GM19467 (cell line): ENCODE data around the gene CTBP1.
A peak's percentile ranks its signal among the peaks of the same experiment; 100 is the strongest.

Source experiments
- ATAC-seq: cut with Tn5 transposase; IDR thresholded peaks from one replicate; pipeline ENCODE4 v1.9.1; 2021; ENCODE audit warnings: mild to moderate bottlenecking, moderate library complexity; ENCODE audit not compliant: unreplicated experiment

The CTBP1 gene

DNA sequence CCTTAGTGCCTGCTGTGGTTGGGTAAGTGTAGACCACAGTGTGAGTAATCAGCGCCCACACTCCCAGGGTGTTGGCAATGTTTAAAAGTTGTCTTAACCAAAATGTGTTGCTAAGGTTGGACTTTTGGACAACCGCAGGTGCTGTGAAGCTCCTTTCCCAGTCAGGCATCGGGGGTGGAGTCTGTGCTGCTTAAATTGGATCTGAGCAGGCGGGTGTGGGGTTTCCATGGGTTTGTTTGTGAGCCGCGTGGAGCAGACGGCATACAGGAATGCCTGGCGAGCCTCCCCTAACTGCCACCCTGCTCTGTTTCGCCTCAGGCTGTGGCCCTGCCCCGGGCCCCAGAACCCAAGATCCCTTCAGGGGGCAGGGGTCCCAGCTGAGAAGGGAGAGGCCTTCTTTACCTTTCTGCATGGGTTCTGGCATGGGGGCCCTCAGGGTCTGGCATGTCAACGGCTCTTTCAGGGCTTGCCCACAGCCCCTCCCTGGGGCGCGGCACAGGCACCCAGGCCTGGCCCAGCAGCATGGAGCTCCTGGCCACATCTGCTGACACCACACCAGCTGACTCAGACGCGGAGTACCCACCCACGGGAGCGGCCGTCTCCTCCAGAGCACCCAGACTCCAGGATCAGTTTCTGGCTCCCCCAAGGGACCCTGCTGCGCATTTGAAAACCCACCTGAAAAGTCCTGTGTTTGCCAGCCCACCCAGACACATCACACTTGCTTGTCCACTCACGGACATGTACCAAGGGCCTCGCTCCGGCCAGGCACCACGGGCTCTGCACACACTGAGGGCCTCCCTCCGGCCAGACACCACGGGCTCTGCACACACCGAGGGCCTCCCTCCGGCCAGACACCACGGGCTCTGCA is 71.4 kb downstream of the CTBP1 start:
- ATAC-seq, result no peak

DNA sequence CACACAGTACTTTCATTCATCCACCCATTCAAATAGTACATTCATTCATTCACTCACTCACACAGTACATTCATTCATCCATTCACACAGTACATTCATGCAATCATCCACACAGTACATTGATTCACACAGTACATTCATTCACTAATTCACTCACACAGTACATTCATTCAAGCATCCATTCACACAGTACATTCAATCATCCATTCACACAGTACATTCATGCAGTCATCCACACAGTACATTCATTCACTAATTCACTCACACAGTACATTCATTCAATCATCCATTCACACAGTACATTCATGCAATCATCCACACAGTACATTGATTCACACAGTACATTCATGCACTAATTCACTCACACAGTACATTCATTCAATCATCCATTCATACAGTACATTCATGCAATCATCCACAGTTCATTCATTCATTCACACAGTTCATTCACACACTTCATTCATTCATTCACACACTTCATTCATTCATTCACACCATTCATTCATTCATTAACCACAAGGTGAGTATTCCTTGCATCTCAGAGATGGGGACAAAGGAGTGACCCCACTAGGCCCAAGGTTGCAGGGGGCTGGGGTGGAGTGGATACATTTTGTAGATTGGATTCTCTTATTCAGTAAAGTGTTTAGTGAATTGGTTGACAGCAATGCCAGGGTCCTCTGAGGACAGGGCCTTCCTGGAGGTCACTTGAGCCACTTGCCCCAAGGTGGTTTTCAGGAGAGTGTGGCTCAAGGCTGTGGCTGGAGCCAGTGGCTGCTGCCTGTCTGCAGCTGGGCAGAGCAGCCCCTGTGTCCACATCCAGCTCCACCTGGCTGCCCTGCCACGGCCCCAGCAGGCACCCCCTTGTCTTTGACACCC is 72.3 kb downstream of the CTBP1 start:
- no peak for ATAC-seq

DNA sequence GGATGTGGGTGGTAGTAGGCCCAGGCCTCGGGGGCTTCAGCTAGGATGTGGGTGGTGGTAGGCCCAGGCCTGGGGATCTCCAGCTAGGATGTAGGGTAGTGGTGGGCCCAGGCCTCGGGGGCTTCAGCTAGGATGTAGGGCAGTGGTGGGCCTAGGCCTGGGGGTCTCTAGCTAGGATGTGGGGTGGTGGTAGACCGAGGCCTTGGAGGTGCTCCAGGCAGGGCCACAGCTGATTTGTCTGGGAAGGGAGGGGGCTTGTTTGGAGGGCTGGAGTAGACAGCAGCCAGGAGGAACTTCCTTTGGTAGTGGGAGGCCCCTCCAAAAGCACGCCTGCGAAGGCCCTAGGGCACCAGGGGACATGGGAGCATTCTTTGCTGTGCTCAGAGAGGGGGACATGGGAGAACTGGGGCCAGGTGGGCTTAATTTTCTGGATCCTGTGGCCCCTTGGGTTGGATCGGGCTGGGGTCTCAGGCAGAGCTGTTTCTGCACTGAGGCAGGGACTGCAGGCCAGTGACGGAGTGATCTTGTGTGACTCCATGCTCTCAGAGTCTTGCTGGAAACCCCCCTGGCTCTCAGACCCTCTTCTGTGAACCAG is 73.2 kb downstream of the CTBP1 start:
- no peak for ATAC-seq

DNA sequence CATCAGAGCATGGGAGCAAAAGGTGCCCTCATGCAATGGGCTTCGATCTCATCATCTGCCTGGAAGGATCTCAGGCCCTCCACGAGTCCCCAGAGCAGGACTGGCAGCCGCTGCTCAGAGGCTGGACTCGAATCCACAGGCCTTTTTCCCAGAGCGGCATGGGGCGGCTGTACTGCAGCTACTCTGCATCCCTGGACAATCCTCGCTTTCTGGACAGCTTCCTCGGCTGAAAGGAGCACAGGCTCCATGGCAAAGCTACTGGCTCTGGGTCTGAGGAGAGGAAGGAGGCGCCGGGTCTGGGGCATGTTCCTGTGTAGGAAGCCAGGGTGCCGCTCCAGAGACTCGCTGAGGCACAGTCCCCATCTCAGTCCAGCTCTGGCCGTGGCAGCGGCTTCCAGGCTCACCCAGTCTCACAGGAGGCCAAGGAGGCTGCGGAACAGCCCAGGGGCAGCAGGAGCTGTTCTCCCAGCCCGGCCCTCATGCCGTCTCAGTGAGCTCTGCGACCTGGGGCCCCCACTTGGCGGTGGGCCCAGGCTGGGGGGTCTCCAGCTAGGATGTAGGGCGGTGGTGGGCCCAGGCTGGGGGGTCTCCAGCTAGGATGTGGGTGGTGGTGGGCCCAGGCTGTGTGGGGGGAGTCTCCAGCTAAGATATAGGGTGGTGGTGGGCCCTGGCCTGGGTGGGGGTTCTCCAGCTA is 73.8 kb downstream of the CTBP1 start:
- no peak for ATAC-seq

DNA sequence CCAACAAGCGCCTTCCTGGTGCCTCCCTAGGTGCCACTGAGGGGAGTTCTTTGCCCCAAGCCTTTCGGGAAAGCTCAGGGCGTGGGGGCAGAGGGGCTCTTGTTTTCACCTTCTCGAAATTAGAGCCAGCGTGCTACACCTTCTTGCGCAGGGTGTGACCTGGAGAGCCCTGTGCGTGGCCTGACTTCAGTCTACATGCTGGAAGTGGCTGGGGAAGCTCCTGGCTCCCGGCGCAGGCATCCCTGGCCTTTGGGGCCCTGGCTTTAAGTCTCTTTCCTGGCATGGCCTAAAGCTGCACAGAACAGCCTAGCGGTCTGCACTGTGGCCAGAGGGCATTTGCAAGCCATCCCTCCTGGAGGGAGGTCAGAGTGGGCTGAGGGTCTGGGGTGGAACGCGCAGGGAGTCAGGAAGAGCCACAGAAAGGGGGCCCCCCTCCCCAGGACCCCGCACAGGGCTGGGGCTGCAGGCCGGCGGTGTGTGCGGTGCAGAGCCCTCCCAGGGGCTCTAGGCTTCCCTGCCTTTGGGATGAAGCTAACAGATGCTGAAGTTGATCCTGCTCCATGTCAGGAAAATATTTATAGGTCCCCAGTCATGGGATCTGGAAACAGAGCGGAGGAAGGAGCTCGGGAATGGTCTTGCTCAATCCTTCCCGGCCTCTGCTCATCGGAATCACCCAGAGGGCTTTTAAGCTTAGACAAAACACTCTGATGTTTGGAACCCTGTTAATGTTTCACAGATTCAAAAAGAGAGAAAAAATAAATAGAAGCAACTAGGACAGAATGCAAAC is 75.8 kb downstream of the CTBP1 start:
- ATAC-seq, result no peak

DNA sequence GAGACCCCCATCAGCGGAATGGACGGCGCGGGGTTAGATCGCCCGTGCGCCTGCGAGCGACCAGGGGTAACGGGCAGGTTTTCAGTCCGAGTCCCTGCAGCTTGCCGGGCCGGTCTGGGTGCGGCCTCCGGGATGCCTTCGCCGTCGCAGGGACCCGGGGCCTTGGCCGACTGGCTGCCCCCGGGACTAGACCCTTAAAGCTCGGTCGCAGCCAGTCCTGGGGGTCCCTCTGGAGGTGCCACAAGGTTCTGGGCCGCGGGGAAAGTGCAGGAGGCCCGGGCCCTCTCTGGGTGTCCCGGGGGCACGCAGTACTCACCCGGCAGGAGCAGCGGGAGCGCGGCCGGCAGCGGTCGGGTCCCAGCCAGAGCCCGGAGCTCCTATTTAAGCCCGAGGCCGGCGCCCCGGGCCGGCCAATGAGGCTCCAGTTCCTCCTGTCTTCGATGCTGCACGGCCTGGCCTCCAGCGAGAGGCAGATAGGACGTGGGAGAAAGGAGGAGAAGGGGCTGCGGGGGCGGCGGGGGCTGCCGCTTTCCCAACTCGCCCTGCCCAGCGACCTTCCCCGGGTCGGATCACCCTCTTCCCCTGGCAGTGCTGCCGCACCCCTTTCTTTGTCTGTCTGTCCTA is 76.6 kb downstream of the CTBP1 start, which contains the start of gene SPON2:
Gene SPON2, minus strand, starts transcription at position 356 of the 624 bp plus-strand sequence.
- ATAC-seq, result no peak

DNA sequence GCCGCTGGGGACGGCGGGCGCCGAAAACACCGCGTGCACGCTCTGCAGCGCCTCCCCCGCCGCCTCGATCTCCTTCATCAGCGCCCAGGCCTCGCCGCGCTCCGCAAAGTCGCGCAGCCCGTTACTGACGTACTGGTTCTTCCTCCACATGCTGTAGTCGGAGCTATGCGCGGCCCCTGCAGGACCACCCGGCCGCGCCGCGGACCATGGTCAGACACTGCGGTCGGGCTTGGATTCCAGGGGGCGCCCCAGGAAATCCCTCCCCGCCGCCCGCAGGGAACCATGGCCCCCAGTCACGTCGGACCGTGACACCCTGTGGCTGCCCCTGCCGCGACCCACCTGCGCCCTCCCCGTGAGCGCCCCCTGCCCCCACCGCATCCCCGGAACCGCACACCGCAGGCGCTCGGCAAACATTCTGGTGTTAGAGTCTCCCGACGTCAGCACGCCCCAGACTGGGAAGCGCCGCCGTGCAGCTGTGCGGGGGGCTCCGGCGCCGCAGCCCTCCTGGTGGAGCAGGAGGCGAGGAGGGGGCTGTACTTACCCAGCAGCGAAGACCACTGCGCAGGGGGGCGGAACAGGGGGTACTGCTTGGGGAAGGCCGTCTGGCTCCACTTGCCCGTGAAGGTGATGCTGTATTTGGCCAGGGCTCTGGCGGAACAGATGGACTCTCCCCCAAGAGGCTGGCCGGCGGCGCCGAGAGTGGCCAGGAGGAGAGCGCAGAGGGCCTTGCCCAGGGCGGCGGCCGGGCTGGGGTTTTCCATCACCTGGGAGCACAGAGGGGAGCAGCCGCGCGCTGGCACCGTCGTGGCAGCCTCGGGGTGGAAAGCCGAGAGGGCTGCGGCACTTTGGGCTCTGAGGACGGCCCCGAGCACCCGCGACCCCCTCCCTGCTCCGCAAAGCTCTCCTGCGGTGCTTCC is 77.4 kb downstream of the CTBP1 start:
- ATAC-seq, result no peak

DNA sequence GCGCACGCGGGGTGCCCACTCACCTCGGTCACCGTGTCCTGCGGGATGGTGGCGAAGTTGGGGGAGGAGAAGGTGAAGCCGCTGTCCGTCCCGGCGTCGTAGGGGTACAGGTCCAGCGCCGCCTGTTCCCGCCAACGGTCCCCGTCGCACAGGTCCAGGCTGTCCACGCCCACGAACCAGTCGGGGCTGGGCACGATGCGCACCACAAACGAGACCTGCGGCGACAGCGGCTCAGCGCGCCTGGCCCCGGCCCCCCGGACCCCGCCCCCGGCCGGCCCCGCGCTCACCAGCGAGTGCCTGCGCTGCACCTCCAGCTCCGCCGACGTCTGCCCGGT is 78.0 kb downstream of the CTBP1 start:
- no peak for ATAC-seq

DNA sequence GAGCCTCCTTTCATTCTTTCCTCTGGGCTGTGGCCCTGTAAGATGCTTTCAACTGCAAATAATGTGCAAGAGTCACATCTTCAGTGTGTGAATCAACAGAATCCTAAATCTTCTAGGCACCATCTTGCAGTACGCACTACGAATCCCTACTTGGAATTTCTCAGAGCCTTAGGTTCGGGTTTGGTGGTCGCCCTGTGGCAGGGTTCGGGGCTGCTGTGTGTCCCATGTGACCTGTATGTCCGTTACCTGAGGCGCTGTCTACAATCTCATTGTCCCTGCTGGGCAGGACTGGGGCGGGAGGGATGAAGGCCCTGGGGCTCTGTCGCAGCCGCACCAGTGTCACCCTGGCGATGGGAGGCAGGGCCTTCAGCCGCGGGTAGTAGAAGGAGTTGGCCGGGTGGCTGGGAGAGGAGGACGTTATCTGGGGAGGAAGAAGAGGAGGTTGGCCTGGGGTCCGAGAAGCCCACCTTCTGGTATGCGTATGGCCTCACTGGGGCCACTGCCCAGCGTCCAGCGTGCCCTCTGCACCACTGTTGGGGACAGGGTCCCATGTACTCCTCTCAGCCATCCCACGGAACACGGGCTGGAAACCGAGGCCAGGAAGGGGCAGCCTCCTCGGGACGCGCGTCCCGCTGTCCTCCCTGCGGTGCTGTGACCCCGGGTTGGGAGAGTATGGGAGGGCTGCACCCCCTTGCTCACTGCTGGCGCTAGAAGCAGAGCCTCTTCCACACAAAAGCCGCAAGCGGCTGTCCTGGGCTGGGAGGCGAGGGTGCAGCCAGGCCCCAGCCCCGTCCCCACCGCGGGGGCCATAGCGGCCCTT is 78.6 kb downstream of the CTBP1 start:
- ATAC-seq, result no peak

DNA sequence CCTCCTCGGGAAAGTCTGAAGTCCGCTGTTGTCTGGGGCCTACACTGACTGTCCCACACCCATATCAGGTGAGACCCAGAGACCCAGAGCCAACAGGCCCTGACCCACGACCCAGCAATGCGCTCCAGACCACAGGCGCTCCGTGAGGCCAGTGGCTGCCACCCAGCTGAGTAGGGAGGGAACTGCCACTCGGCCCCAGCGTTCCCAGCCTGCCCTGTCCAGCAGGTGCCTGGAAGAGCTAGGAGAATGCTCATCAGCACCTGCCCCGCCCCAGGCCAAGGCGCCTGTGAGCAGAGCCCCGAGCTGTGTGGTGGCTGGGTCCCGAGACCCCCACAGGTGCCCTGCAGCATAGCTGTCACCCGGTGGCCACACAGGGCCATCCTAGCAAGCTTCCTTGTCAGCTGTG is 79.2 kb downstream of the CTBP1 start:
- ATAC-seq, result no peak

DNA sequence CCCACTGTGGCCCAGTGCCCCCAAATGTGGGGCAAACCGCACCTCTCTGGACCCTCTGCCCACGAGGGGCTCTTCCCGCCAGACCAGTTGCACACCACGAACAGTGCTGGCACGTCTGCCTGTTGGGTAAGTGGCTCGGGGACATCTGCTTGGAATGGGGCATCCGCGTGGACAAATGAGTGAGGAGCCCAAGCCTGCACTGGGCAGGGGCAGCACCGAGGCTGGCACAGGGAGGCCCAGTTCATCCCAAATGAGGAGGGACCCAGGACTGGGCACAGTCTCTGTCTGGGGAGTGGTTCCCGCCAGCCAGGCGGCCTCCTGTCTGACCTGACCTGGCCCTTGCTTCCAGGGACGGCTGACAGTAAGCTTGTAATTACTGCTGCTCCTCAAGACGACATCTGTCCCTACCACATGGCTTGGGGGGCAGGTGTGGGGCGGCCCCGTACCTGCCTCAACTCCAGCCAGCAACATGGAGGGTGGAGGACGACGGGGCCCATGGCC is 79.7 kb downstream of the CTBP1 start:
- no peak for ATAC-seq

DNA sequence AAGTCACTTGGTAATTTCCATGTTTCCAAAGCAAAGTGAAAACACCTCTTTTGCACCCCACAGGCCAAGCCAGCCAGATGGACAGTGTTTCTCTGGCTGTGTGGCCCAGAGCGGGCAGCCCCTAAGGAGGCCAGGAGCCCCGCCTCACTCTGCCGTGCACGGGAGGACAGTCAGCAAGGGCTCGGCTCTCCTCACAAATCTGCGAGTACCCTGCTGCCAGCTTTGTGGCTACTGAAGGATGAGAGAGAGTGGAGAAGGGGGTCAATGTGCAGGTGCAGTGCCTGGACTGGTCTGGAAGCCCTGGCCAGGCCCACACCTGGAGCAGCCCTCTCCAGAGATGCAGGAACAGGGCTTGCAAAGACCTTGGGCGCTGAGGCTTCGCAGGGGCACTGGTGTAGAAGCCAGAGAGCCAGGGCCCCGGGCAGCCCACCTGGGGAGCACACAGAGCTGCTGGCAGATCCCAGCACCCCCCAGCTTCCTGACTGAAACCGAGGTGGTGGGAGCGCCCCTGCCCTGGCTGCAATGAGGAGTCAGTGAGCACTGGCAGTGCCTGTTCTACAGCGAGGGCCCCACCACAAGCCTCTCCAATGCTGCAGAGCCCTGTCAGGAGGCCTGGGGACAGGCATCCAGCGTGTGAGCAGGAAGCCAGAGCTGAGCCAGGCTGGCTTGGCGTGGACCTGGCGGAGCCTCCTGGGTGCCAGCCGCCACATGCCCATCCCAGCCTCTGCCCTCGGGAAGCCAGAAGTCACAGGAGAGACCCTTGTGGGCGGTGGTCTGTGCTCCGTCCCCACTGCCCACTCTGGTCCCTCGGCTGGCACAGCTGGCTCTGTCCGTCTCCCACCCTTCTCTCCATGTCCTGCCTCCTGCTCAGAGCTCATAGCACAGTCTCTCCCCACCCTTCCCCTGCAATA is 80.5 kb downstream of the CTBP1 start:
- no peak for ATAC-seq

DNA sequence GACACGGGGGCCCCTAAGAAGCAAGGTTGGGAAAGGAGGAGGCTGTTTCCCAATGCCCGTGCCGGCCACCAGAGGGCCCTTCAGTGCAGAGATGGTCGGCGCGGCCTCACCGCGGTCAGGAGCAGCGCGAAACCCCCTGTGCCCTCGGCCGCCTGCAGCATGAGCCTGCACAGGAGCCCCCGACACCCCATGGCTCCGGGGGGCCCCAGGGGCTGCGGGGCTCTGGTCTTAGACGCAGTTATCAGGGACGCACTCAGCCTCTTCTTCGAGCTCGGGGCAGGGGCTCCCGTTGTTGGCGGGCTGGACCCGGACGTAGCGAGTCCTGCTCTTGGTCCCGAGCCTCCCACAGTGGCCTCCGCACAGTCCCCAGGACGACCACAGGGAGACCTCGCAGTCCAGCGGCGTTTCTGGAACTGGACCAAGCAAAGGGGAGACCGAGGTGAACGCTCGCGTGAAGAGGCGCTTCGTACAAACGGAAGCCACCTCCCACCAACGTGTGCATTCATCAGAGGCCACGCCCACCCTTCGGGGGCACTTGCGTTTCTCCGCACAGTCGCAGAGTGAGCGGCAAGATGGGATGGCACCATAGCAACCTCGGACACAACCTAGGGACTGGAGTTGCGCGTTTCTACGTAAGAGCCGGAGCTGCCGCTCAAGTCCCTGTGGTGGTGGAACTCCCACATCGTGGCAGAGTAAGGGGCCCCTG is 81.5 kb downstream of the CTBP1 start:
- ATAC-seq, result peak; percentile 69

DNA sequence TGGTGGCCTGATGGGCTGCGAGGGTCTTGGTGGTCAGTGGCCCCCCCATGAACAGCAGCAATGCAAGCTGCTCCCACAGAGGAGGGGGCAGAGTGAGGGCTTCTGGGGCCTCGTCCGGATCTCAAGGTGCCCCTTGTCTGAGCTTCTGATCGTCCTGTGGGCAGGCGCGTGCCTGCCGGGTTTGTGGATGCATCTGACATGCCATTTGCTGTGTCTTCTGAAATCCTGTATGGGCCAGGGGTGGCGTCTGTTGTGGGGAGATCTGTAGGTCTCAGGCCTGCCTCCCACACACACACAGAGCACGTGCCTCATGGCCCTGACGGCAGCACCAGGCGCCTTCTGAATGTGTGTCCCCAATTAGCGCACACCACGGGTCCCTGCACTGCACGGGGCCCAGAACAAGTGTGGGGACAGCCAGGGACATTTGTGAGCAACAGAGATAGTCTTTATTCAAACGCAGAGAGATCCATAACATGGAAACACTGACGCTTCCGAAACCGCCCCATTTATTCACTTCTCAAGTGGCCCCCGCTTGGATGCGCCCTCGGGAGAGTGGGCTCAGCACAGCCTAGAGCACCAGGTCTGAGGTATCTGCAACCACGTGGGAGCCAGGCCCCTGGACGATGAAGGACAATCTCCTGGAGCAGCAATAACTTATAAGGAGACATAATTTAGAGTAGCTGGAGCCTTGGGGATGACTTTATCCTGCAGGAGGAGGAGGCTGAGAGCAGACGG is 82.3 kb downstream of the CTBP1 start:
- no peak for ATAC-seq

DNA sequence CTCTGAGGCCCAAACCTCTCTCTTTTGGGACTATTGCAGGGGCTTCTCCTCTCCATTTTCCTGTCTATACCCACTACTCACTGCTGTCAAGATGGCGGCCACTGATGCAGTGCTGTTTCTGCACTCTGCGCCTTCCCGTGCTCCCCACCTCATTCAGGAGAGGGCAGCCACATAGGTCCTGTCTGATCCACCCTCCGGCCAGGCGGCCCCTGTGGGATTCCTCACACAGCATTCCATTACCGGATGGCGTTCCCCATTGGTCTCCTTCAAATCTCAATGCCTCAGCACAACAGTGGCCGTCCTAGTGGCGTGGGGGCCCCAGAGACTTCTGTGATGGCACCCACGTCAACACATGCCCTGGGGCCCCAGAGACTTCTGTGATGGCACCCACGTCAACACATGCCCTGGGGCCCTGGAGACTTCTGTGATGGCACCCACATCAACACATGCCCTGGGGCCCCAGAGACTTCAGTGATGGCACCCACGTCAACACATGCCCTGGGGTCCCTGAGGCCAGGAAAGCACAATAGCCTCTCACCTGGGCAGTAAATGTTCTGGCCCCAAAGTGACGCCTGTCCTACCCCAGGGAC is 83.9 kb downstream of the CTBP1 start:
- no peak for ATAC-seq
